Stimulated activated CD4-positive, alpha-beta T cell treated with anti-CD3 and anti-CD28 coated beads, Interleukin-2, amount 100 ng/mL, for 24 hours (primary cell): ENCODE results near the gene STARD6.
"Not testable (repeated sequence)": the region's sequence is repeated elsewhere in the genome, so short reads cannot be mapped to it uniquely, and the experiment has no call there.

ENCODE experiments used
- DNase-seq, 2 donors: peaks; one replicate each; pipeline ENCODE4 v3.0.0-alpha.2; 2020

Gene STARD6

DNA sequence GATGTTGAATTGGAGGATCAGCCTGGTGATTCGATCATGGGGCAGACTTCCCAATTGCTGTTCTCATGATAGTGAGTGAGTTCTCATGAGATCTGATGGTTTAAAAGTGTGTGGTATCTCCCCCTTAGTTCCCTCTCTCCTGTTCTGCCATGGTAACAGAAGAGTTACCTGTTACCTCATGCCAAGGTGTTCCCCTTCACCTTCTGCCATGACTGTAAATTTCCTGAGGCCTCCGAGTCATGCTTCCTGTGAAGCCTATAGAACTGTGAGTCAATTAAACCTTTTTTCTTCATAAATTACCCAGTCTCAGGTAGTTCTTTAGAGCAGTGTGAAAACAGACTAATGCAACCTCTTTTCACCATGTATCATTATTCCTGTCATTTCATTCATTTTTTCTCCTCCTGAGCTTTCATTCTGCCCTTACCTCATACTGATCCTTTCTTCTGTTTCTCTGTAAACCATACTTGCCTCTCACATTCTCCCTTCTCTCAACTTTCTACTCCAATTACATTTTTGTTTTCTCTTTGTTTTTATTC, 22.0 kb downstream of the STARD6 start:
- DNase-seq = no peak

DNA sequence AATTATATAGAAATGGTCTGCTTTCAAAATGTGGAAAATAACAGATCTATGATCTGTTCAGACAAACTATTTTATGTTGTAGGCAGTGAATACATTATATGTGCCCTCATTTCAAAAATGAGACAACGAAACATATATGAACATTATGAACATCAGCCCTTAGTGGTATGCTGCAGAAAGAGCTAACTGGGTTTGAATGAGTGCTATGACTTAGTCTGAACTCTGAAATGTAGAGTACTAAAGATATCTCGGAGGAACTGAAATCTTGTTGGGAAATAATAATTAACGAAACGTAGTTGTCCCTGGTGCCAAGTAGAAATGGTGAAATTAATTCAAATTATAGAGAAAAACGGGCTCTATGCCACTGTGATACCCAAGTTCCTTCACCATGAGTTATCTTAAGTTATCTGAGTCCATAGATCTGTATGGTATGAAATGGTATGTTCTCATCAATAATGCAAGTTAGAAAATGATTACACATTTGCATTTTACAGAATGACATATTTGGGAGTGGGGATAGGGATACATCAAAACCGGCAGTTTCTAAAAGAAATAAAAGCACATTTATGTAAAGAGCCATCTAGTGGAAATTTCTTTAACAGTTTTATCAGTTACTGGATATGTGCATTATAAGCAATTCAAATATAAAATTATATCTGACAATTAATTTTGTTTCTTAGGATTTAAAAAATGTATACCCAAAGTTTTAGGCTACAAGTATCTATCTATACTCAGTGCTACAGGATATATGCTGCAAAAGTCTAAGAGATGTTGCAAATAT, 26.7 kb downstream of the STARD6 start:
- DNase-seq = no peak

DNA sequence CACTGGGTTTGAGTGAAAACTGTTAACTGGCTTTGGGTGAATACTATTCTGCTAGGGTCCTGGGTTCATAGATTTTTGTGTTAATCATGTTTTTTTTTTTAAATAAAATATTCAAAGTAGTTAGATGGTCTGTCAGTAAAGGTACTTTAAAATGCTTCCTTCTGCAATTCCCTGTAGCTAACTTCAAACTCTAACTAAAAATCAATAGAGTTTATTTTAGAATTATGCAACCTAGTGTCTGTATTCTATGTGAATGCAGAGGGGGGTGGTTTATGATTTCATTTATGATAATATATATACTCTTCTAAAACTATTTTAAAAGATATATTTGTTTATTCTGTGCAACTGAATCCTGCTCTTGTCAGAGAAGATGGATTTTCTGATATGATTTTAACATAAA, 27.9 kb downstream of the STARD6 start:
- no peak for DNase-seq

DNA sequence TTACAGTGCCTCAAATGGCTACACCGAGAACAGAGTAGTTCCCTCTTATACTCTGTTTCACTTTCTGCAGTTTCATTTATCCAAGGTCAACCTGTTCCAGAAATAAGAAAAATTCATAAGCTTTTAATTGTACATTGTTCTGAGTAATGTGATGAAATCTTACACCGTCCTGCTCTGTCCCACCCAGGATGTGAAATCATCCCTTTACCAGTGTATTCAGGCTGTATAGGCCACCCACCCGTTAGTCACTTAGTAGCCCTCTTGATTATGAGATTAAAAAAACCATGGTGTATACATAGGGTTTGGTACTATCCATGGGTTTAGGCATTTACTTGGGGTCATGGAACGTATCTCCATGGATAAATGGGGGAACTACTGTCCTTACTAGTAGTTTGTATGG, 29.8 kb downstream of the STARD6 start:
- no peak for DNase-seq

DNA sequence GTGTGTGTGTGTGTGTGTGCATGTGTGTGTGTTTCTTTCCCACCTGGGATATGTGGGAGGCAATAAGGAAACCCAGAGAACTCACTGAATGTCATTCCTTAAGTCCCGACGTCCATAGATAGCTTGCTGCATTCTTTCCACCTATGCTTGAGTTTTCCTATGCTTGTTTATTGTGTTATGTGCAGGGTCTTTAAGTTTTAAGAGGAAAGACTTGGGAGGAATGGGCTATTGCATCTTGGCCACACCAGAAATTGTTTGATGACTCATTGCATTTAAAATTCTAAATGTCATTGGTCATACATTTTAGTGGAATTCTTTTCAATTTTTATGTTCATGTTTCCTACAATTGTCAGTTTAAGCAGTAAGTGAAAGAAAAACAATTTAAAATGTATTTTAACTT, 33.7 kb downstream of the STARD6 start:
- DNase-seq = no peak

DNA sequence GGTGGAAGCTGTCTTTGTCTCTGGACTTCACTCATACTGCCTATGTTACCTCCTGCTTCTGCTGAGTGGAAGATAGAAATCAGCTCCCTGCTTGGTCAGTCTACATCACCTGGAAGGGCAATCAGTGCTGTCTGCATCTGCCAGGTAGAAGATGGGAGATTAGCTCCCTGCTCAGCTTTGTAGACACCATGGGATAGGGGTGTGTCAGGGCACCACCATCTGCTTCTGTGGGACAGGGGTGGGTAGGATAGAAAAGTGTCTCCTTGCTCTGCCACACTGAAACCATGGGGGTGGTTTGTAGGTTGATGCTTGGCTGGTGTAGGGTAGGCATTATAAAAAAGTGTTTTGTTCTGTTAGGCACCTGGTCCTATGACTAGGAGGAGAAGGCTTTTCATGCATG, 34.1 kb downstream of the STARD6 start:
- DNase-seq = no peak

DNA sequence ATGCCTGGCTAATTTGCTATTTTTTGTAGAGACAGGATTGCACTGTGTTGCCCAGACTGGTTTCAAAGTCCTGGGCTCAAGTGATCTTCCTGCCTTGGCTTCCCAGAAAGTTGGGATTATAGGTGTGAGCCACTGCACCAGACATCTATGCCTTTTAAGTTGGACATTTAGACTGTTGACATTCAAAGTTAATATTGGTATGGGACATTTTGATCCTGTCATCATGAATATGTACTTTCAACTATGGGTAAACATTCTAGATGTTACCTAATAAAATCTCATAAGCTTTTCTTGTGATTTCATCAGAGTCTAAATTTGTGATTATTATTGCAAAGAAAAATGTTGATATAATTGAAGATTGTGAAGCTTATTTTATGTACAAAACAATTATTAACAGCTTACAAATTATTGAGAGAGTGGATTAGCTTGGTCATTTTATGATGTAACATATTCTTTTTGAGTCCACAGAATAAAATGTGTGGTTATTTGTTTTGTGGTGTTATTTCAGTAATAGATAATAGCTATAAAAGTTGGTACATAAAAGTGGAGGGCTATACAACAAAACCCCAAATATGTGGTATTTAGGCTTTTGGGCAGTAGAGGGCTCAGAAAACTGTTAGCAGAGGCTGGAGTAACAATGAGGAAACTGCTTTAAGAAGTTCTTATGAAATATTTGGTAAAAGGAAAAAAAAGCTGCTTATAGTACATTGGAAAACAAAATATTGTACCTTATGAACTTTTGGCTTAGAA, 41.4 kb downstream of the STARD6 start:
- DNase-seq = no peak

DNA sequence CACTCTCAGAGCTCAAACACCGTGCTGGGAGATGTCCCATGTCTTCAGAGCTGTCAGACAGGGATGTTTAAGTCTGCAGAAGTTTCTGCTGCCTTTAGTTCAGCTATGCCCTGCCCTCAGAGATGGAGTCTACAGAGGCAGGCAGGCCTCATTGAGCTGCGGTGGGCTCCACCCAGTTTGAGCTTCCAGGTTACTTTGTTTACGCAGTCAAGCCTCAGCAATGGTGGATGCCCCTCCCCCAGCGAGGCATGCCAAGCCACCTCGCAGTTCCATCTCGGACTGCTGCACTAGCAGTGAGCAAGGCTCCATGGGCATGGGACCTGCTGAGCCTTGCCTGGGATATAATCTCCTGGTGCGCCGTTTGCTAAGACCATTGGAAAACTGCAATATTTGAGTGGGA, 48.1 kb downstream of the STARD6 start:
- DNase-seq = not testable (repeated sequence)

DNA sequence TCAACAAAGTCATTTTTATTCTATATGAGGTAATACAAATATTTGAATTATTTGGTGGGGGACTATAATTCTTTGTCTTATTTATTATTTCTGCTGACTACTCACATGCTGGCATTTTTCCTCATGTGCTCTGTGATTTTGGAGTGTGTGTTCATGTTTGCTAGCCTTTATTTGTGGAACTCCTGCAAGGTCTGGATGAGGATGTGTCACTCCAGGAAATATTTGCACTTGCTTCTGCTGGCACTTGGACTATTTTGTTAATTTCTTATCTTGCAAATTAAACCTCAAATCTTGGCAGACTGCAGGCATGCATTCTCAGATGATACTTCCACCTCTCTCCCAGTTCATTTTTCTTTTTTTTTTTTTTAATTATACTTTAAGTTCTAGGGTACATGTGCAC, 54.2 kb downstream of the STARD6 start:
- no peak for DNase-seq

DNA sequence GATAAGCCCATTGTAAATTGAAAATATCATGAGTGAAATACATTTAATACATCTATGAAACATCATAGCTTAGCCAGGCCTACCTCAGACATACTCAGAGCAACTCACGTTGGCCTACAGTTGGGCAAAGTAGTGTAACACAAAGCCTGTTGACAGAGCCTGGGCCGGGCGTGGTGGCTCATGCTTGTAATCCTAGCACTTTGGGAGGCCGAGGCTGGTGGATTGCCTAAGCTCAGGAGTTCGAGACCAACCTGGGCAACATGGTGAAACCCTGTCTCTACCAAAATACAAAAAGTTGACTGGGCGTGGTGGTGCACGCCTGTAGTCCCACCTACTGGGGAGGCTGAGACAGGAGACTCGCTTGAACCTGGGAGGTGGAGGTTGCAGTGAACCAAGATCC, 58.7 kb downstream of the STARD6 start:
- not testable (repeated sequence) for DNase-seq

DNA sequence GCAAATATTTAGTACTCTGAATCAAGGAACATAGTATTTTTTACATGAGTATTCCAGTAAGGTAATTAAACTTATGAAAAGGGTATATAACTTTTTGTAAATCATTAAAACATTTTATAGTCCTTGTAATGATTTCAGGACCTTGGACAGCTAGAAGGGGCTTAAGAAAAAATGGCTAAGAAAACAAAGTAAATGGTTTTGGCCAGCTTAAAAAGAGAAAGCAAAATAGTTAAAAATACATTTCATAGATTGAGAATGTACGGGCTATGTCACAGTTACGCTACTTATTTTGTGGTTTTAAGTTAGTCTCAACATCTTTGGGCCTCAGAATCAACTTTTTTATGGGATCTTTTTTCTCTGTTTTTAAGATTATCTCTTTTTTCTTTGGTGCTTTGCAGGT, 61.6 kb downstream of the STARD6 start:
- no peak for DNase-seq

DNA sequence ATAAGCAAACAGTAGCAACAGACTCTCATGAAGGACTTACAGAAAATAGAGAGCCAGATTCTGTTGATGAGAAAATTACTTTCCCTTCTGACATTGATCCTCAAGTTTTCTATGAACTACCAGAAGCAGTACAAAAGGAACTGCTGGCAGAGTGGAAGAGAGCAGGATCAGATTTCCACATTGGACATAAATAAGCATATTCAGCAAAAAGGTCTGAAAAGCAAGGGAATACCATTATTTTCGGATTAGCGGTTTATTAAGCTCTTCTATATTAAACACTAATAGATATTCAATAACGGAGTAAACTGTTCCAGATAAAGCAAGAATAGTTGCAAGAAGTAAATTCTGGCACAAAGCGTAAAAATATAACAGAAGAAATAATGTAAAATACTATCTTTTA, 63.4 kb downstream of the STARD6 start:
- DNase-seq = no peak

DNA sequence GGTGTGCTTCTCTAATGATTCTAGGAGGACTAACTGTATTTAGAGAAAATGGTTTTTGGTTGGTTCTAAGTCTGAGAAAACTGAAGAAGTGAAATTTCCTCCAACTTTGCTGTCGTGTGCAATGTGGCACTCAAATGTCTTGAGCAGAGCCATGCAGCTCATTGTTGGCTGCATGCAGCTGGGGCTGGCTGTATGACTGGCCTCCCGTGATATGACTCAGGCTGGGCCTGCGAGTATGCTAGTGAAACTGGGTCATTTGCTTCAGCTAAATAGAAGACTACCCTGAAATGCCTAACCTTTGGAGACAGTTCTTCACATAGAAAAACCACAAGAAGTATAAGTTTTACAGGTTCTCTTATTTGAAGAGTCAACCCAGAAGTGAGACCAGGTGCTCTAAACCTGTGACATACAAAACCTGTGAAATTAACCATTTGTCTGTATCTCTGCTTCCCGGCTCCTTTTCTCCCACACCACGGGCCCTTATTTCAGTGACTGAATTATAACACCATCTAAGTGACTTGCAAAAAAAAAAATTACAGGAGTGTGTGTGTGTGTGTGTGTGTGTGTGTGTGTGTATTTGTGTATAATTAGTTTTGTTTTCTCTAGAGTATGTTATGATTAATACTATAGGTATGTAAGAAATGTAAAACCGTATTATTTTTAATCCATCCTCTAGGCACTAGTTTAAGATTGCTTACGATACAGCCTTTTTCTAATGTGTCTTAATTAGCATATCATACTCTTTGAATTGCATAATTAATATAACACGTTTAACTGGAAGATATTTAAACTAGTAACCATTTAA, 72.5 kb downstream of the STARD6 start:
- DNase-seq = peak; percentile 73

DNA sequence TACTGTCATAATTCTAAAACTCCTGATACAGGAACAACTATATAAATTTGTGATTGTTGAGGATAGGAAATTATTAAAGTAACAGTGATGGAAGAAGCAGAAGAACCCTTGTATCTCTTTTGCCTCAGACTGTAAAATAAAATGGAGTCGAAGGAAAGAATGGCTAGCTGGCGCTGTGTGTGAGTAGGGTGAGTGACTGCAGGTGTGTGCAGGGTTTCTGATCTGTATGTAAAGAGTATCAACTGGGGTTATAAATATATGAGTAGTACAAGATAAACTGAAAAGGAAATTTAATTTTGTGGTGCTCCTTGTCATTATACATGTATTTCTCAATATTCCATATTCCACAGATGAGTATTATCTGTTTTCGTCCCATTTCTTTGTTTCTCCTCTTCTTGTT, 73.1 kb downstream of the STARD6 start:
- no peak for DNase-seq

DNA sequence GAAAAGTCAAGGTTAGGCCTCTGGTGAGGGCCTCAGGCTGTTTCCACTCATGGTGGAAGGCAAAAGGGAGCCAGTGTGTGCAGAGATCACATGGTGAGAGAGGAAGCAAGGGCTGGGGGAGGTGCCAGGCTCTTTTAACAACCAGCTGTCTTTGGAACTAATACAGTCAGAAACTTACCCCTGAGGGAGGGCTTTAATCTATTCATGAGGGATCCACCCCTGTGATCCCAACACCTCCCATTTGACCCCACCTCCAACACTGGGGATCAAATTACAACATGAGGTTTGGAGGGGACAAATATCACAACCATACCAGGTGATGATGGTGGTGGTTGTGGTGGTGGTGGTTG, 77.5 kb downstream of the STARD6 start:
- no peak for DNase-seq

DNA sequence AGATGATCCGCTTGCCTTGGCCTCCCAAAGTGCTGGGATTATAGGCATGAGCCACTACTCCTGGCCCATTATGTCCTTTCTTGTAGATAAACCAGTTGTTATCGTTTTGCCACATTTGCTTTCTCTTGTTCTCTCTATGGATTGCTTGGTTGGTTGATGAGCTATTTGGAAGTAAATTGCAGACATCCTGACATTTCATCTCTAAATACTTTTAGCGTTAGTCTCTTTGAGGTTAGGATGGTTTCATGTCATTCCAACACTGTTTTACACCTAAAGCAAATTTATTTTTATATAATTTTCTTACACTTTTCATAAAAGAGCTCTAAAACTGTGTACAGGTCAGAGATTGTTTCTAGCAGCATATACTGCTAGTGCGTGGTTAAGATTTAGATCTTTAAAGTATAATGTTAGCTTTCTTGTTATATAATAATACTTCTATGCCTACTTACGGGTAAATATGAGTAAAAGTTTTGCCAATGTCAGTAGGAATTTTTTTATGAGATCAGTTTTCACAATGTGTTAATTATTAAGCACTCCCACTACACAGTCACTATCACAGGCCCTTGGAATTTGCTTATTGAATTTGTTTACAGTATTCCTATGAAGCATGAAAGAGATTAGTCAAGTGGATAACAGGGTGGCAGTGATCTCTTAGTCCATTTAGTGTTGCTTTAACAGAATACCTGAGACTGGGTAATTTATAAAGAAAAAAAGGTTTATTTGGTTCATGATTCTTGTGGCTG, 78.0 kb downstream of the STARD6 start:
- DNase-seq = no peak

DNA sequence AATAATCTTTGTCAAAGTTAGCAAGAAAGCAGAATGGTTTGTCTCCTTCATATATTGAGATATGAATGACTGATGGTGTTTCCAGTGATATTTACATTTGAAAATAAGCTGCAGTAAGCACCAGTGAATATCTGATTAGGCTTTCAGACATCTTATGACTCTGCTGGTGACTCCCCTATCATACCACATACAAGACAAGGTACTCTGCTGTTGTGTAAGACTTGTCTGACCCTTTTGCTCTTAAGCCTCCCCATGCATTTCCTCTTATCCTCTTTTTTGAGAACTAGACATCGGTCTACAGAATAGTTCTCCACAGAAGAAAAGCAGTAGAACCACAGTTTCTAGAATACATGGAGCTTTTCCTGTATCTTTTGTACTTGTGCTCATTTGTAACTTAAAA, 79.0 kb downstream of the STARD6 start:
- no peak for DNase-seq

DNA sequence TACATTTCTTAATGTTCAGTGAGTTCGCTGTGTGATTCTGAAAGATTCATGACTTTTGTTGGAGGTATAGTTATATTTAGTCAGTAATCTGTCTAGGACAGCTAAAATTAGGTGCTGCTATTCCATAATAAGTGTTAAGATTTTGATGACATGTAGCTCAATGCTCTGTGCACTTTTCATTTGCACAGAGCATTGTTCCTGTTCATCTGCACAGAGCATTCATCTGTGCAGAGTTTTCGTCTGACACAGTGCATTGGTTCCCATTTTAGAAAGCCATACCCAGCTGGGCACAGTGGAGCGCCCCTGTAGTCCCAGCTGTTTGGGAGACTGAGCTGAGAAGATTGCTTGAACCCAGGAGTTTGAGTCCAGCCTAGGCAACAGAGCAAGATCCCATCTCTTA, 79.8 kb downstream of the STARD6 start:
- no peak for DNase-seq
